Brain microvascular endothelial cell (primary cell): ENCODE results near the gene PLB1.

ENCODE experiments used
- DNase-seq: peaks from one replicate; pipeline ENCODE4 v3.0.0-alpha.2; 2020
- H3K27ac ChIP-seq: fragments of 250-450 bp; sonication (Bioruptor Pico); 2 replicates; pipeline ENCODE4 v1.5.1; 2020; ENCODE audit warnings: mild to moderate bottlenecking, moderate library complexity
- H3K27me3 ChIP-seq: fragments of 250-450 bp; sonication (Bioruptor Pico); replicated peaks from 2 replicates; pipeline ENCODE4 v1.5.1; 2020; ENCODE audit warnings: mild to moderate bottlenecking
- H3K36me3 ChIP-seq: fragments of 250-450 bp; sonication (Bioruptor Pico); replicated peaks from 2 replicates; pipeline ENCODE4 v1.5.1; 2020; ENCODE audit warnings: mild to moderate bottlenecking
- H3K4me3 ChIP-seq: 2 replicates; pipeline ENCODE4 v1.5.1; 2011; ENCODE audit warnings: low read depth, mild to moderate bottlenecking, control low read depth, low read length, moderate library complexity
- CTCF ChIP-seq: IDR thresholded peaks from 2 replicates; pipeline ENCODE4 v1.5.1; 2011; ENCODE audit warnings: low read depth, mild to moderate bottlenecking, moderate library complexity, low read length, control low read depth, inconsistent platforms; ENCODE audit errors: missing control alignments
- in situ Hi-C: cut with HindIII; loops from 2 replicates; pipeline ENCODE4 v1.10.0; 2017; ENCODE audit warnings: low sequenced_read_pairs, low pct_ligation_motif_present

The PLB1 gene

GRCh38 chr2:28477645-28478044 is 18.2 kb upstream of the PLB1 start:
- Histone ChIP-seq H3K27me3 (no peaks in the 10 kb centered on the region), H3K27ac (no peak overlapping the region), H3K4me3 (no peak overlapping the region), H3K36me3 (no peaks in the 10 kb centered on the region)
- no peak for DNase-seq
- TF ChIP-seq CTCF: no peak
- in situ Hi-C loops: no loop called here

- DNase-seq: no peak
- H3K27me3 ChIP-seq: no peaks in the 10 kb centered on the region
- in situ Hi-C loops: no loop called here
These were observed 15.3 kb upstream of the PLB1 start for GRCh38 chr2:28480403-28481049.

GRCh38 chr2:28481905-28482304 is 14.0 kb upstream of the PLB1 start:
- no peak overlapping the region for H3K4me3 ChIP-seq
- no peak overlapping the region for H3K27ac ChIP-seq
- H3K36me3 ChIP-seq: no peaks in the 10 kb centered on the region
- no peak for DNase-seq
- no peaks in the 10 kb centered on the region for H3K27me3 ChIP-seq
- in situ Hi-C loops: no loop called here
- no peak for TF ChIP-seq CTCF

More at GRCh38 chr2:28480403-28481049, 15.3 kb upstream of the PLB1 start:
- Histone ChIP-seq H3K4me3 (no peak overlapping the region), H3K36me3 (no peaks in the 10 kb centered on the region), H3K27ac (no peak overlapping the region)
- no peak for TF ChIP-seq CTCF

GRCh38 chr2:28484835-28485234 is 11.0 kb upstream of the PLB1 start:
- no peak for TF ChIP-seq CTCF
- no peak for DNase-seq
- H3K4me3 ChIP-seq: no peak overlapping the region
- no peak overlapping the region for H3K27ac ChIP-seq
- no peaks in the 10 kb centered on the region for H3K27me3 ChIP-seq
- in situ Hi-C loops: no loop called here
- H3K36me3 ChIP-seq: no peaks in the 10 kb centered on the region

GRCh38 chr2:28486526-28486925 is 9.3 kb upstream of the PLB1 start:
- no peaks in the 10 kb centered on the region for H3K27me3 ChIP-seq
- H3K4me3 ChIP-seq: no peak overlapping the region
- H3K27ac ChIP-seq: no peak overlapping the region
- no peak for DNase-seq
- in situ Hi-C loops: no loop called here
- no peak for TF ChIP-seq CTCF
- no peaks in the 10 kb centered on the region for H3K36me3 ChIP-seq

- no peak for TF ChIP-seq CTCF
- Histone ChIP-seq H3K4me3 (no peak overlapping the region), H3K27ac (no peak overlapping the region), H3K36me3 (no peaks in the 10 kb centered on the region), H3K27me3 (no peaks in the 10 kb centered on the region)
- DNase-seq: no peak
- in situ Hi-C loops: no loop called here
These were observed 8.6 kb upstream of the PLB1 start for GRCh38 chr2:28487258-28487657.
